Right lung (tissue), 10 donors: ENCODE results near the gene CTNNAL1. TPM values are rescaled to one million over a fixed set of nuclear protein-coding genes. Genes with fewer than 3 reads are reported as not detected.
"Not testable (repeated sequence)": the region's sequence is repeated elsewhere in the genome, so short reads cannot be mapped to it uniquely, and the experiment has no call there.

Experiments
- DNase-seq, 2 donors: peaks; one replicate each; pipeline ENCODE4 v3.0.0-alpha.2; 2013
- long read RNA-seq, 8 donors: transcript quantifications; one replicate each; lab custom pipeline, GENCODE V29; 2026
- polyA plus RNA-seq, 5 donors: library from polyadenylated mRNA; unstranded; fragments of 120-200 nt; gene quantifications; one replicate each; pipeline versions ENCODE4 v1.2.1 to v1.2.3, GENCODE V29; 2013; ENCODE audit warnings: inconsistent platforms in 1 of 5, low replicate concordance in 1 of 5; ENCODE audit not compliant: insufficient read length in 5 of 5, insufficient read depth in 1 of 5

CTNNAL1 gene
- polyA plus RNA-seq, result 10 to 100 TPM; 74.8 to 94.0 (median 88.1) TPM
- long read RNA-seq, donor 1, transcript CTNNAL1-201 (19 exons, 2,490 nt), result major isoform, 8 of 55 reads
- long read RNA-seq, donor 1, partial matches to known transcripts, result 47 of 55 reads
- long read RNA-seq, donor 1, other reads (novel, unspliced or antisense), result 0 of 55 reads
- long read RNA-seq, donor 2, transcript CTNNAL1-201 (19 exons, 2,490 nt), result major isoform, 13 of 13 reads
- long read RNA-seq, donor 2, partial matches to known transcripts, result 0 of 13 reads
- long read RNA-seq, donor 2, other reads (novel, unspliced or antisense), result 0 of 13 reads
- long read RNA-seq, donor 3, transcript CTNNAL1-201 (19 exons, 2,490 nt), result major isoform, 8 of 34 reads
- long read RNA-seq, donor 3, partial matches to known transcripts, result 26 of 34 reads
- long read RNA-seq, donor 3, other reads (novel, unspliced or antisense), result 0 of 34 reads
- long read RNA-seq, donor 4, partial matches to known transcripts, result 14 of 14 reads
- long read RNA-seq, donor 4, other reads (novel, unspliced or antisense), result 0 of 14 reads
- long read RNA-seq, donor 5, transcript CTNNAL1-201 (19 exons, 2,490 nt), result major isoform, 16 of 71 reads
- long read RNA-seq, donor 5, partial matches to known transcripts, result 55 of 71 reads
- long read RNA-seq, donor 5, other reads (novel, unspliced or antisense), result 0 of 71 reads
- long read RNA-seq, donor 6, transcript CTNNAL1-201 (19 exons, 2,490 nt), result major isoform, 17 of 42 reads
- long read RNA-seq, donor 6, partial matches to known transcripts, result 25 of 42 reads
- long read RNA-seq, donor 6, other reads (novel, unspliced or antisense), result 0 of 42 reads
- long read RNA-seq, donor 7, transcript CTNNAL1-201 (19 exons, 2,490 nt), result major isoform, 19 of 28 reads
- long read RNA-seq, donor 7, partial matches to known transcripts, result 8 of 28 reads
- long read RNA-seq, donor 7, other reads (novel, unspliced or antisense), result 0 of 28 reads
- long read RNA-seq, donor 8, partial matches to known transcripts, result 6 of 7 reads
- long read RNA-seq, donor 8, other reads (novel, unspliced or antisense), result 0 of 7 reads

- peak; percentile 91 to 92 for DNase-seq
Observed at GRCh38 chr9:109012876-109013678, at the start of gene CTNNAL1. CTNNAL1 (minus strand) TSS chr9:109013499; CDS start chr9:109013442, 57 bp downstream.

DNA sequence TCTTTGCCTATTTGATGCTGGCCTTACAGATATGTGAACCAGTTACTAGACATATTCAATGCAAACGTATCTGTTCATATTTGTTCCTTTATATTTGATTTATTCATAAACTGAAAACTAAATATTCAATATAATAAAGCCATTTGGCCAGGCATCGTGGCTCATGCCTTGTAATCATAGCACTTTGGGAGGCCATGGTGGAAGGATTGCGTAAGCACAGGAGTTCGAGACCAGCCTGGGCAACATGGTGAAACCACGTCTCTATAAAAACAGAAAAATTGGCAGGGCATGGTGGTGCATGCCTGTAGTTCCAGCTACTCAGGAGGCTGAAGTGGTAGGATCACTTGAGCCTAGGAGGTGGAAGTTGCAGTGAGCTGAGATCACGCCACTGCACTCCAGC, 49.2 kb upstream of the CTNNAL1 start:
- DNase-seq, result no peak

GRCh38 chr9:109060191-109060590, 46.9 kb upstream of the CTNNAL1 start:
- DNase-seq, result no peak

- not testable (repeated sequence) for DNase-seq
Observed at GRCh38 chr9:109053121-109053520, 39.8 kb upstream of the CTNNAL1 start.

DNA sequence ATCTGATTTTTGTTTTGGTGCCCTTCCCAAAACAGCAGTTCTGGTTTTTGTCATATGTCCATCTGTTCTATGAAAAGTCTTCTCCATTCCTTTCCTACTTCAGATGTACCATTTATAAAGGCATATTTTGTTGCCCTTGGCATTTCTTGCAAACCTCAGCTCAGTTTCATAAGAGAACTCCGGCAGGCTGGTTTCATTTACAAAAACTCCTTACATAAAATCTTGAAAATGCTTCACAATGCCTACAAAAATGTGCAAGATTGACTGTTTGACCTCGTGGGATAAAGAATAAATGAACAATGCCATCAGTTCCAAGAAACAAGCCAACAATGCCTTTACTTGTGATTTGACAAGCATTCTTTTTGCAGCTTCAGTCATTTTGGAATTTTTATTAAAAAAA, 39.1 kb upstream of the CTNNAL1 start:
- no peak for DNase-seq

DNA sequence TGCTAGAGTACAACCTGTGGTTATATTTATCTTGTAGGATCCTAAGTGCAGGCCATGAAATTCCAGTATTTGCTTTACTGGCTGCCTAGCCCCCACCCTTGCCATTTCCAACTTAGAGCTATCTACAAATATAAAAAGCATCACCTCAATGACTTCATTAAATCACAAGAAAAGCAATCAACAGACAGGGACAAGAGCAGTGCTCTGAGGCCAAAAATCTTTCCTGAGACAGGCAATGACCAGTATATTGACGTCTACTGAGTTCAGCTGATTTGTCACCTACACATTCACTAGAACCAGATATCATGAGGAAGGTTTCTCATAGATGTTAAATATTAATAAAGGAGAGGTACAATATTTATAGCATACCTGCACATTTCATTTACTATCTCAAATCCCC, 38.4 kb upstream of the CTNNAL1 start:
- DNase-seq, result no peak

GRCh38 chr9:109050444-109050843, 37.1 kb upstream of the CTNNAL1 start:
- no peak for DNase-seq

DNA sequence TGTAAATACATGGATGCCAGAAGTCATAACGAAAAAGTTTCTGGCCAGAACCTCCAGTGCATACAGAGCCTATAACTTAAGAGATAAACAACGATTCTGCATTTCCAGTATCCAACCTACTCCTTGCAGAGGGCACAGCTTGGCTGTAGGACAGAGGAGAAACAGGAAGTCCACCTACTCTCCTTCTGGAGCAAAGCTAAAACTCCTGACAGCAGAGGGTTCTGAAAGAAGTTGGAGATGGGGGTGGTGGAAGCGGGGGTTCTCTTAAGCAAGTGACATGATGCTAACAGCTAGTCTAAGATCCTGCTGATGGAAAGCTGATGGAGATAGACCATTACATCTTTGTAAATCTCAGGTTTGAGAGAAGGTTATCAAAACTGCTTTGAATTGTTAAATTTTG, 35.5 kb upstream of the CTNNAL1 start:
- DNase-seq, result no peak

- DNase-seq, result no peak
Observed at GRCh38 chr9:109047259-109047658, 34.0 kb upstream of the CTNNAL1 start.

DNA sequence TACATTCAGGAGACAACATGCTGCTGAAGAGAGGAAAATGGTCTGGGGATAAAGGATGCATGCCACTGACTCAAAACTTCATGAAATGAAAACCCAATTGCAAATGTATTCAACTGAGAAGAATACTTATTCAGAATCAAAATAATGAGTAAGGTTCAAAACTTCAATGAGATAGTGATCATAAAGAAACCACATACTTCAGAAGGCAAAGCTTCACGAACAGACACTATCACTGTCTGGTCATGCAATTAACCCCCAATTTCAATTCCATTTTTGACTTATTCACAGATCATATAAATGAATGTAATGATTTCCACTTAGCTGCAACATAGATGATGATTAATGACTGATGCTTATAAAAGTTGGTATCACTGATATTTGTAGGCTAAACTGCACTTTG, 33.0 kb upstream of the CTNNAL1 start:
- no peak for DNase-seq

DNA sequence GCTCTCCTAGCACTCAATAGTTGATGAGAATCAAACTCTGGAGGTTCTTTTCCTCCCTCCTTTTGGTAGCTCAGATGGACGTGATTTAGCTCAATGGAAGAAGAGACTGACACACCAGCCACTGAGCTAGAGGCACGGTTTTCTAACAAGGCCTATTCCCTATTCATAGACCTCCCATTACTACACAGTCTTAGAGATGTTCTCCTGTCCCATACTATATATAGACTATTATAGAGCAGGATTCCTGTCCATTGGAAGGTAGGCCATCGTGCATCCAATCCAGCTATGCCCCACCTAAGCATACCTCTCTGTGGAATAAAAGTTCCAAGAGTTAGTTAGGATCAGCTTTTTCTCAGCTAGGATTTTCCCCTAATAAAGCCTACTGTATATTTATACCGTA, 30.3 kb upstream of the CTNNAL1 start:
- no peak for DNase-seq

GRCh38 chr9:109040571-109040970, 27.3 kb upstream of the CTNNAL1 start:
- no peak for DNase-seq

DNA sequence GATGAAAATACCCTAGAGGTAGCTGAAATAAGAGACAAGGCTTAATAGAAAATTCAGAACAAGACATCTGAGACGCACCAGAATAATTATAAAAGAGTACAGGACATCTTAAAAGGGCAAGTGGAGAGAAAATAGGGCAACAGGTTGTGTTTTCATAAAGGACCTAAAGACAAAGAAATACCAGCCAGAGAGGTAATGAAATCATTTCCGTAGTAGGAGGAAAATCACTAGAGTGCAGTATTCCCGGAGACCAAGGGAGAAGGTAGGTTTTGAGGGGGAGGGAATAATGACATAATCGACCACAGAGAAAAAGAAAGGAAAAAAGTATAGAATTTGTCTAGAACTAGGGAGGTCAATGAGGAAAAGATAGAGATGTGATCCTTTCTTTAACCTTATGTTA, 26.2 kb upstream of the CTNNAL1 start:
- no peak for DNase-seq

- no peak for DNase-seq
Observed at GRCh38 chr9:109037946-109038715, 24.8 kb upstream of the CTNNAL1 start.

DNA sequence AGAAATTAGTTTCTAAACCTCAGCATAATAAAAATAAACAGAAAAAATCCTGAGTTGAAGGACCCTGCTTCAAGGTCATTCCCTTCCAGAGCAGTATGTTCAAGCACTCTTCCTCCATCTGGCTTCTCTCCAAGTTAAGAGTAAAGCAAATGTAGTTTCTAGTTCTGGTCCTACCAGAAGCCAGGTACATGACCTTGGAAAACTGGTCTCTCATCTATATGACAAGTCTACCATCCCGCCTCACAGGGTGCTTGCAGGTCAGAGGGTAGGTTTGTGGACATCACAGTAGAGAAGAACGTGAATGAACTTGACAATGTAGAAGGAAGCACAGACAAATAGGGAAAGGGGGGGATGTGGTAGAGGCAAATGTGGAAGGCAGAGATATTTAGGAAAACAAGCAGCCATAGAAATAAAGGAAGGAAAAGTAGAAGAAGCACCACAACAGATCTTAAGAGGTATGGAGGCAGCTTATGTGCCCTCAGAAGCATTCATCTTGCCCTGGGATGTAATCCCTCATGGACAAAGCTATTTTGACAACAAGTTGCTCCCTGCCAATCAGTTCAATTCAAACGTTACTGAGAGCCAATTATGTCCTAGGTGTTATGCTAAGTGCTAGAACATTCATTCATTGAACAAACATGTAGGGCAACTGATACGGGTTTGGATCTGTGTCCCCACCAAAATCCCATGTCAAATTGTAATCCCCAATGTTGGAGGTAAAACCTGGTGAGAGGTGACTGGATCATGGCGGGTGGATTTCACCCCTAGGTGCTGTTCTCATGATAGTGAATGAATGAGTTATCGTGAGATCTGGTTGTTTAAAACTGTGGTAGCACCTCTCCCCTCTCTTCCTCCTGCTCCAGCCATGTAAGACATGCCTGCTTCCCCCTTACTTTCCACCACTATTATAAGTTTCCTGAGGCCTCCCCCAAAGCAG, 23.7 kb upstream of the CTNNAL1 start:
- DNase-seq, result no peak

DNA sequence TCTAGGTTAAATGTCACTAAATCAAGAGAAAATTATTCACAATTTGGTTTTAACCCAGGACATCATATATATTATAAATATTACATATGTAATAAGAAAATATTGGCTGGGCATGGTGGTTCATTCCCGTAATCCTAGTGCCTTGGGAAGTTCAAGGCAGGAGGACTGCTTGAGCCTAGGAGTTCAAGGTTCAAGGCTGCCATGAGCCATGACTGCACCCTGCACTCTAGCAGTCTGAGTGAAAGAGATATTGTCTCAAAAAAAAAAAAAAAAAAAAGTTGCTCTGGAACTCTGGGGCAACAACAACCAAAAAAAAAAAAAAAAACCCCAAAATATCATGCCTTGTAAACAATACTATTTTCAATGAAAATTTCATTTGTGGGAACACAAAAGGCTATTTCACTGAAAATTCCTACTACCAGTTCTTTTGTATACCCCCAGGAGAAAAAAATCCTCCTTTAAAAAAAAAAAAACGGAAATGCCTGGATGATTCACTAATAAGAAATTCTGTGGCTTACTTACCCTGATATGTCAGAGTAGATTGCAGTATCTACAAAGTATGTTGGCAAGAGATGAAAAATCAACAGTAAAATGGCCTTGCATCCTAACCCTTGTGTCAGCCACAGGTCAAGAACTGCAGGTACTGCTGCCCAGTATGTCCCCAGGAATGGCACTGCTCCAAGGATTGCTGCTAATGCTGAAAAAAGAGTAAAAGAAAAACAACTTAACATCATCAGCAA, 22.6 kb upstream of the CTNNAL1 start:
- DNase-seq, result no peak

- no peak for DNase-seq
Observed at GRCh38 chr9:109033941-109034700, 20.8 kb upstream of the CTNNAL1 start.

- DNase-seq, result no peak
Observed at GRCh38 chr9:109031241-109031640, 17.9 kb upstream of the CTNNAL1 start.
